AG10803 (cell line): Measurements from ENCODE around the gene CLSTN1.

Experiments used
- DNase-seq: peaks from one replicate; pipeline ENCODE4 v3.0.0; 2010; ENCODE audit warnings: low read depth
- H3K4me3 ChIP-seq: 2 replicates; pipeline ENCODE4 v1.5.1; 2011; ENCODE audit warnings: mild to moderate bottlenecking, low read length, control low read depth
- CTCF ChIP-seq: conservative IDR thresholded peaks from 2 replicates; pipeline ENCODE4 v1.5.1; 2011; ENCODE audit warnings: mild to moderate bottlenecking, low read length, control low read depth, inconsistent platforms

The CLSTN1 gene

DNA sequence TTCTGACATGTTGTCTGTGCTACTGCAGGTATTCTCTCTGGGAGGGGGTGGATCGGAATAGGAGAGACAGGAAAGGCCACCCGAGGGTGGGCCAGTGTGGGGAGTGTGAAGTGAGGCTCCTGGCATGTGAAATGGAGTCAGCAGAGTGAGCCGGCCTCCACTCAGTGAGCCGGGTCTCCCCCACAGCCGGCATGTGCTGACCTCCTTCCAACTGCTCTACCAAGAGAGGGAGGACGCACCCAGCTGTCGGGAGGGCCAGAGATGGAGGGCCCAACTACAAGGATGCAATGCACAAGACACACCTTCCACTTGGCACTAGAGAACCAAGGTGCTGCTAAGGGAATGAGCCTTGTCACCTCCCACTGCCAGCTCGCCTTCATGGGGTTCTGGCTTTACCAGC is 28.2 kb upstream of the CLSTN1 start:
- TF ChIP-seq CTCF, result no peak
- DNase-seq, result no peak
- H3K4me3 ChIP-seq, result no peak overlapping the region

GRCh38 chr1:9850442-9851162 is 26.8 kb upstream of the CLSTN1 start:
- H3K4me3 ChIP-seq, result no peak overlapping the region
- DNase-seq, result no peak

GRCh38 chr1:9849691-9850441 is 26.1 kb upstream of the CLSTN1 start:
- no peak for DNase-seq
- TF ChIP-seq CTCF, result no peak
- no peak overlapping the region for H3K4me3 ChIP-seq

More at GRCh38 chr1:9850442-9851162, 26.8 kb upstream of the CLSTN1 start:
- TF ChIP-seq CTCF, result no peak

GRCh38 chr1:9848022-9848421 is 24.3 kb upstream of the CLSTN1 start:
- TF ChIP-seq CTCF, result no peak
- no peak for DNase-seq
- H3K4me3 ChIP-seq, result no peak overlapping the region

DNA sequence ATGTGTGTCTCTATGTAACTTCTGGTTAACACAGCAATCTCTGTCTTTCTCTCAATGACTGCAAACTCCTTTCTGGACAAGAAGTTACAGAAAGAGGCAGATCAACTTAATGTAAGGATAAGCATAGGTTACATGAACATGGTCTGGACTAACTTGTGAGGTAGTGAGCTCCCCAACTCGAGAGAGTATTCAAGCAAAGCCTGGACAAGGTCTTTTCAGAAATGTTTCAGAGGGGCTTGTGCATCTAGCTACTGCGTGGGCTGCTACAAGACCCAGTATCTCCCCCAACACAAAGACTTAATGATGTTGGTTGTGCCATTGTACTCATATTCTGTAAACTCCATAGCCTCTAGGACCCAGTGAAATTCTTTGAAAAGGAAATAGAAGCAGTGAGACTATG is 23.5 kb upstream of the CLSTN1 start:
- H3K4me3 ChIP-seq, result no peak overlapping the region
- no peak for TF ChIP-seq CTCF
- no peak for DNase-seq

- no peak for DNase-seq
- no peak overlapping the region for H3K4me3 ChIP-seq
- TF ChIP-seq CTCF, result no peak
Observed at GRCh38 chr1:9846611-9847171, 22.9 kb upstream of the CLSTN1 start.
